Esophagus (tissue), 2 donors: ENCODE data around the gene SMAD2. TPM values are rescaled to one million over a fixed set of nuclear protein-coding genes. Genes with fewer than 3 reads are reported as not detected.

ENCODE experiments used
- H3K27ac ChIP-seq, 2 donors: one replicate each; pipeline ENCODE4 v1.5.1; 2013; ENCODE audit warnings: low read depth in 2 of 2, mild to moderate bottlenecking in 2 of 2, inconsistent platforms in 1 of 2, low read length in 1 of 2, moderate library complexity in 1 of 2
- H3K27me3 ChIP-seq, 2 donors: one replicate each; pipeline ENCODE4 v1.6.1; 2013; ENCODE audit warnings: low read length in 2 of 2, control low read depth in 1 of 2, mild to moderate bottlenecking in 1 of 2; ENCODE audit not compliant: insufficient read depth in 2 of 2, control insufficient read depth in 1 of 2
- H3K36me3 ChIP-seq, 2 donors: one replicate each; pipeline ENCODE4 v1.6.1; 2013; ENCODE audit warnings: low read length in 1 of 2; ENCODE audit not compliant: control insufficient read depth in 2 of 2, insufficient read depth in 2 of 2
- H3K4me1 ChIP-seq, 2 donors: one replicate each; pipeline ENCODE4 v1.6.1; 2013; ENCODE audit warnings: low read length in 1 of 2; ENCODE audit not compliant: control insufficient read depth in 2 of 2, insufficient read depth in 2 of 2
- H3K4me3 ChIP-seq, 2 donors: one replicate each; pipeline ENCODE4 v1.5.1; 2013; ENCODE audit warnings: low read length in 2 of 2, mild to moderate bottlenecking in 2 of 2, low read depth in 1 of 2, moderate library complexity in 1 of 2
- H3K9me3 ChIP-seq, 2 donors: one replicate each; pipeline ENCODE4 v1.6.1; 2013; ENCODE audit warnings: mild to moderate bottlenecking in 2 of 2, low read depth in 1 of 2, low read length in 1 of 2, moderate library complexity in 1 of 2; ENCODE audit not compliant: control insufficient read depth in 2 of 2, insufficient read depth in 1 of 2
- WGBS, 2 donors: extraction: QIAGEN DNeasy Blood & Tissue Kit; methylation state at CpG; one replicate each; pipeline ENCODE4 v1.1.7; 2013; 5-methylcytosine and 5-hydroxymethylcytosine counted together
- polyA plus RNA-seq, 2 donors: library from polyadenylated mRNA; stranded (reverse); fragments of 200-250 nt; gene quantifications; one replicate each; pipeline ENCODE4 v1.2.3, GENCODE V29; 2013
- donor health status: healthy with polysubstance abuse.
- donor health status: Bipolar disorder and iron deficiency.

The SMAD2 gene
- polyA plus RNA-seq, 2 donors, result 16.1 to 31.0 TPM

DNA sequence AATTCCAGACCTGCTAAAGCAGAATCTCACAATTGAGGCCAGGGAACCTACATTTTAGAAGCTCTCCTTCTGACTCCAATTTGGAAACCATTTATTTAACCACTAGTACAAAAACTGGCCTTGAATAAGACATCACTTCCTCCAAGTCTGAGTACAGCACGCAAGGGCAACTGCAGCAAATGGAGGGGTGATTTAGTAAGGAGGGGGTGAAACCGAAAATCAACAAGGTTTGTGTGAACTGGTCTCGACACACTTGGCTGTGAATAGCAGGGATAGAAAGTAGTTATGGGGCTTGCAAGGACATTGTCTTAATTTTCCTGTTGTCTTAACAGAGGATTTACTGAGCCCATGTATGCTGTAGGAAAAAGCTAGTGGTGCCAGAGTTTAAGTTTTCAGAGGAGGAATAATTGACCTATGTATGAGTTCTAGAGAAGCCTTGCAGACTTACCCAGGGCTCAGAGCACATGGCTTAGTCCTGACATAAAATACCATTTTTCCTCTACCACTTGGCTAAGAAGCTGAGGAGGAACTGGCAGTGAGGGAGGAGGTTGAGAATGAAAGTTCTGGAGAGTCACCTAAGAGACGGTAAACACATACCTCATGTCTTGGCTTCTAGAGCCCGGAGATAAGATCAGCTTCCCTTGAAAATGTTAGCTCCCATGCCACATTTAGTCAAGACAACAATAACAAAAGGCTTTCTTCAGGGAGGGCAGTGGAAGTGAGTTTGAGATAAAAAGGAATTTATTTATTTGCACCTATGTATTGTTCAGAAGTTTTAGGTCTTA is 114.8 kb downstream of the SMAD2 start:
- no peaks in the 10 kb centered on the region for H3K36me3 ChIP-seq
- no peaks in the 10 kb centered on the region for H3K4me1 ChIP-seq
- H3K4me3 ChIP-seq, result no peak overlapping the region
- no peak overlapping the region for H3K27ac ChIP-seq
- WGBS, 2 donors, result 73 to 77% methylated on average over 5 of the region's 5 CpGs
- H3K27me3 ChIP-seq, result no peaks in the 10 kb centered on the region
- no peaks in the 10 kb centered on the region for H3K9me3 ChIP-seq

- no peak overlapping the region for H3K27ac ChIP-seq
- 60 to 61% methylated on average over 3 of the region's 3 CpGs for WGBS, 2 donors
- no peak overlapping the region for H3K4me3 ChIP-seq
- no peaks in the 10 kb centered on the region for H3K36me3 ChIP-seq
- H3K9me3 ChIP-seq, result no peaks in the 10 kb centered on the region
- no peaks in the 10 kb centered on the region for H3K27me3 ChIP-seq
- H3K4me1 ChIP-seq, result no peaks in the 10 kb centered on the region
These were observed 121.0 kb downstream of the SMAD2 start for GRCh38 chr18:47809420-47809819.

- no peaks in the 10 kb centered on the region for H3K4me1 ChIP-seq
These were observed 127.7 kb downstream of the SMAD2 start for GRCh38 chr18:47802802-47803201.

DNA sequence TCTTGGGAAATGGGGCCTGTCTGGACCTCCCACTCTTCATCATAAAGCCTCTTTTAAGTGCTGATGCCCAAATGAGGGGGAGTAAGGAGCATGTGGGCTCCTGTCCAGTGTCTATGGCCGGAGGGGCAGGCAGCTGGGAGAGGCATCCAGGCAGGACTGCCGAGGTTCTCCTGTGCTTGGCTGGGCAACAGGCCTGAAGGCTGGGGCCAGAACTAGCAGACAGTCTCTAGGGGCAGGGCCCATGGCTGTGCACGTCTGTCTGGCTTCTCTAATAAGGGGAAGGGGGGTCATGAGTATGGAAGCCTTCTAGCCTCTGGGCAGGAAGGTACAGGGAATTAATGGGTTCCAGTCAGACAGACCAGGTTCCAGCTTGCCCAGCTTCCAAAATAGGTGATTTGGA is 128.6 kb downstream of the SMAD2 start:
- no peaks in the 10 kb centered on the region for H3K27me3 ChIP-seq
- 44 to 49% methylated on average over 3 of the region's 3 CpGs for WGBS, 2 donors
- no peak overlapping the region for H3K4me3 ChIP-seq
- no peaks in the 10 kb centered on the region for H3K36me3 ChIP-seq
- no peak overlapping the region for H3K27ac ChIP-seq
- no peaks in the 10 kb centered on the region for H3K4me1 ChIP-seq
- no peaks in the 10 kb centered on the region for H3K9me3 ChIP-seq

More at GRCh38 chr18:47802802-47803201, 127.7 kb downstream of the SMAD2 start:
- Histone ChIP-seq H3K4me3 (no peak overlapping the region), H3K36me3 (no peaks in the 10 kb centered on the region), H3K27me3 (no peaks in the 10 kb centered on the region), H3K9me3 (no peaks in the 10 kb centered on the region), H3K27ac (no peak overlapping the region)
- WGBS, 2 donors, result 88 to 90% methylated on average over 6 of the region's 6 CpGs

DNA sequence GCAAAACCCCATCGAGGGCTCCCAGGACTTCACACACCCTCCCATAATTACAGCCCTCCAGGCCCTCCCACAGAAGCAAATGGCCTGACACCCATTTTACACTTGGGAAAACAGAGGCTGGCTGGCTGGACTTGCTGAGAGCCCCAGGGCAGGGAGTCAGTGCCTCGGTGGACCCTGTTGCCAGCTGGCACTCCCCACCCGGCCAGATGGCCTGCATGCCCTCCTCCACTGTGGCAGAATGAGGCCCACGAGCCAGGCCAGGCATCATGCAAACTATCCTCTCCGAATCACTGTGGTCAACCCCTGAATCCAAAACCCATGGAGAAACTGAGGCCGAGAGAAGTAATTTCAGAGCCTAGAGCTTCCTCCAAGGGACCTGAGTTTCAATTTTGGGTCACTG is 129.7 kb downstream of the SMAD2 start:
- H3K9me3 ChIP-seq, result no peaks in the 10 kb centered on the region
- 81 to 83% methylated on average over 6 of the region's 6 CpGs for WGBS, 2 donors
- H3K4me1 ChIP-seq, result no peaks in the 10 kb centered on the region
- H3K4me3 ChIP-seq, result no peak overlapping the region
- no peaks in the 10 kb centered on the region for H3K27me3 ChIP-seq
- H3K27ac ChIP-seq, result no peak overlapping the region
- H3K36me3 ChIP-seq, result no peaks in the 10 kb centered on the region

DNA sequence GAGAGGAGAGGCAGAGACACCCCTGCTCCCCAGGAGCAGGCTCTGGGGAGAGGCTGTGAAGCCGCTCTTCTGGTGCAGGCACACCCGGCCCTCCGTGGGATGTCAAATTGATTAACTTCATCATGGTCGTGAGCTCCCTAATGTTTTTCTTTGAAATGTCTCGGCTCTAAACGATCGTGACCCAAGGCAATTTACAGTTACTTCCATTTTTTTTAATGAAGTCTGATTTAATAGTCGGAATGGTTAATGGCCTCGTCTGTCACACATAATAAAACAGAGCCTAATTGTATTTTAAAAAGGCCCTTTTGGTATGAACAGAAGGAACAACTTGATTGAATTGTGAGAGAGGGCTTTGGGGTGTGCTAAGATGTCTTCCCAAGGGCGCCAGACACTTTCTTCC is 130.2 kb downstream of the SMAD2 start:
- Histone ChIP-seq H3K4me1 (no peaks in the 10 kb centered on the region), H3K27me3 (no peaks in the 10 kb centered on the region), H3K36me3 (no peaks in the 10 kb centered on the region), H3K4me3 (no peak overlapping the region), H3K27ac (no peak overlapping the region), H3K9me3 (no peaks in the 10 kb centered on the region)
- 60% methylated on average over 10 of the region's 10 CpGs for WGBS, 2 donors

DNA sequence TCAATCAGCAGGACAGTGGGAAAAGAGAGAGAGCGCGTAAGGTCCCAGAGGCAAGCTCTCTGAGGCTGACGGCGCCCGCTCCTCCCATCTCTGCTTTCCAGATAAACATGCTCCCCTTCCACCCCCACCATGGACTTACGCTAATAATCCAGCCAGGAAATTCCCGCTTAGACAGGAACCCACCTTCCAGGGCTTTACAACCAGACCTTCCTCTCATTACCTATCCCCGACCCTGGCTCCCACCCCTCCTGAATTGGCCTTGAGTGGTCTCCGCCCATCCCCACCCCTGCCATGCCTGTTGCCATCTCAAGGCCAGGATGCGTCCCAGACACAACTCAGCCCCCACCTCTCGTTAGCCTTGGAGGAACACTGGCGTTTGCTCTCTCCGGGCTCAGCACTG is 131.1 kb downstream of the SMAD2 start:
- 81 to 83% methylated on average over 13 of the region's 13 CpGs for WGBS, 2 donors
- Histone ChIP-seq H3K36me3 (no peaks in the 10 kb centered on the region), H3K27ac (no peak overlapping the region), H3K9me3 (no peaks in the 10 kb centered on the region), H3K27me3 (no peaks in the 10 kb centered on the region), H3K4me1 (no peaks in the 10 kb centered on the region), H3K4me3 (no peak overlapping the region)

DNA sequence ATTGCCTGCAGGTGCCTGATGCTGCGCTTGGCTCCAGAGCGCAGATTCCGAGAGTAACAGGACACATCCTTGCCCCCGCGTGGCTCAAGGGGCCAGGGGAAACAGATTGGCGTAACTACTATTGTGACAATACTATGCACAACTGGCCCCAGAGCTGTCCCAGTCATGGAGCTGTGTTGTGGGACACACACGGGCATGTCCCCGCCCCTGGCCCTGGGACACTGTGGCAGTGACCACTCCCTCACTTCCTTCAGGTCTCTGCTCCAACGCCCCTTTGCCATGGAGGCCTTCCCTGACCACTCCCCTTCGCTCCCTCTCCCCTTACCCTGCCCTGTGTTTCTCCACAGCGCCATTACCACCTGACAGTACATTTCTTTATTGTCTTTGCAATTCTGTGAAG is 132.1 kb downstream of the SMAD2 start:
- 64 to 75% methylated on average over 11 of the region's 11 CpGs for WGBS, 2 donors

GRCh38 chr18:47797126-47797525 is 133.3 kb downstream of the SMAD2 start:
- H3K27ac ChIP-seq, result no peak overlapping the region
- H3K4me3 ChIP-seq, result no peak overlapping the region
- no peaks in the 10 kb centered on the region for H3K9me3 ChIP-seq
- no peaks in the 10 kb centered on the region for H3K27me3 ChIP-seq
- no peaks in the 10 kb centered on the region for H3K36me3 ChIP-seq
- 85 to 87% methylated on average over 5 of the region's 5 CpGs for WGBS, 2 donors
- no peaks in the 10 kb centered on the region for H3K4me1 ChIP-seq

More for the DNA sequence above, 132.1 kb downstream of the SMAD2 start:
- Histone ChIP-seq H3K4me3 (no peak overlapping the region), H3K36me3 (no peaks in the 10 kb centered on the region), H3K27me3 (no peaks in the 10 kb centered on the region), H3K9me3 (no peaks in the 10 kb centered on the region), H3K27ac (no peak overlapping the region), H3K4me1 (no peaks in the 10 kb centered on the region)

GRCh38 chr18:47795434-47795814 is 135.0 kb downstream of the SMAD2 start:
- H3K9me3 ChIP-seq, result no peaks in the 10 kb centered on the region
- no peak overlapping the region for H3K27ac ChIP-seq
- no peak overlapping the region for H3K4me3 ChIP-seq
- H3K36me3 ChIP-seq, result no peaks in the 10 kb centered on the region
- no peaks in the 10 kb centered on the region for H3K27me3 ChIP-seq
- H3K4me1 ChIP-seq, result no peaks in the 10 kb centered on the region
- WGBS, 2 donors, result 28 to 32% methylated on average over 7 of the region's 7 CpGs
